Gastrocnemius medialis (tissue), 4 donors: ENCODE measurements around the gene HYAL3. TPM values are rescaled to one million over a fixed set of nuclear protein-coding genes. Genes with fewer than 3 reads are reported as not detected.

ENCODE experiments used
- ATAC-seq, 2 donors: fragments of 150-250 bp; one replicate each; pipeline ENCODE4 v1.9.1; 2016
- DNase-seq, 2 donors: peaks; one replicate each; pipeline ENCODE4 v3.0.0-alpha.2; 2019
- H3K27ac ChIP-seq, 4 donors: fragments of 200-600 bp; sonication (generic); 1 replicate in 1 of 4; 2 replicates in 3 of 4; pipeline ENCODE4 v1.5.1; 2016 to 2018; ENCODE audit warnings: mild to moderate bottlenecking in 2 of 4, moderate library complexity in 1 of 4
- H3K27me3 ChIP-seq, 3 donors: fragments of 200-600 bp; sonication (generic) in 2 of 3; 1 replicate in 1 of 3; 2 replicates in 2 of 3; pipeline versions ENCODE4 v1.5.1 to v1.6.0; 2016 to 2019; ENCODE audit warnings: mild to moderate bottlenecking in 1 of 3, moderate library complexity in 1 of 3
- H3K36me3 ChIP-seq, 2 donors: fragments of 200-600 bp; sonication (generic) in 1 of 2; one replicate each; pipeline ENCODE4 v1.5.1; 2017 to 2018
- H3K4me1 ChIP-seq, 2 donors: fragments of 200-600 bp; sonication (generic) in 1 of 2; one replicate each; pipeline ENCODE4 v1.5.1; 2016 to 2017; ENCODE audit warnings: mild to moderate bottlenecking in 2 of 2
- H3K4me3 ChIP-seq, 4 donors: fragments of 200-600 bp; sonication (generic) in 3 of 4; 1 replicate in 1 of 4; 2 replicates in 3 of 4; pipeline ENCODE4 v1.5.1; 2016 to 2019; ENCODE audit warnings: mild to moderate bottlenecking in 2 of 4
- H3K9me3 ChIP-seq, 3 donors: fragments of 200-600 bp; sonication (generic) in 2 of 3; 1 replicate in 1 of 3; 2 replicates in 2 of 3; pipeline ENCODE4 v1.5.1; 2016 to 2019
- POLR2A ChIP-seq, 2 donors: fragments of 450-650 bp; IDR thresholded peaks; one replicate each; pipeline ENCODE4 v1.6.1; 2017; ENCODE audit warnings: antibody characterized with exemption in 2 of 2, mild to moderate bottlenecking in 2 of 2, moderate library complexity in 2 of 2
- in situ Hi-C, 4 donors: fragments of 200-750 bp; cut with MboI; loops; one replicate each; pipeline versions ENCODE4 v1.15.0 to v1.8.0; 2017; ENCODE audit warnings: low sequenced_read_pairs in 4 of 4
- intact Hi-C: fragments of 100-400 bp; cut with DNase I; formaldehyde crosslinking; loops from one replicate; pipeline ENCODE4 v1.15.1; 2023; ENCODE audit warnings: low total_unique reads
- total RNA-seq, 4 donors: library from RNA; depleted of rRNA; stranded (reverse); fragments of >200 nt; gene quantifications; one replicate each; pipeline versions ENCODE4 v1.1.0 to v1.2.3, GENCODE V29; 2016
- TF ChIP-seq, protein P1 (sequence below), 5 experiments: fragments of 450-650 bp in 3 of 5; fragments of 200-600 bp in 2 of 5; sonication (generic) in 2 of 5; IDR thresholded peaks in 4 of 5; conservative IDR thresholded peaks in 1 of 5; 1 replicate in 4 of 5; 2 replicates in 1 of 5; pipeline ENCODE4 v1.5.1; 2016 to 2019; ENCODE audit warnings: antibody characterized with exemption in 5 of 5, mild to moderate bottlenecking in 3 of 5, moderate library complexity in 3 of 5

Gene HYAL3
- total RNA-seq, 4 donors from 2014 or later = 1.1 to 2.3 (median 1.2) TPM; not detected in 1

DNA sequence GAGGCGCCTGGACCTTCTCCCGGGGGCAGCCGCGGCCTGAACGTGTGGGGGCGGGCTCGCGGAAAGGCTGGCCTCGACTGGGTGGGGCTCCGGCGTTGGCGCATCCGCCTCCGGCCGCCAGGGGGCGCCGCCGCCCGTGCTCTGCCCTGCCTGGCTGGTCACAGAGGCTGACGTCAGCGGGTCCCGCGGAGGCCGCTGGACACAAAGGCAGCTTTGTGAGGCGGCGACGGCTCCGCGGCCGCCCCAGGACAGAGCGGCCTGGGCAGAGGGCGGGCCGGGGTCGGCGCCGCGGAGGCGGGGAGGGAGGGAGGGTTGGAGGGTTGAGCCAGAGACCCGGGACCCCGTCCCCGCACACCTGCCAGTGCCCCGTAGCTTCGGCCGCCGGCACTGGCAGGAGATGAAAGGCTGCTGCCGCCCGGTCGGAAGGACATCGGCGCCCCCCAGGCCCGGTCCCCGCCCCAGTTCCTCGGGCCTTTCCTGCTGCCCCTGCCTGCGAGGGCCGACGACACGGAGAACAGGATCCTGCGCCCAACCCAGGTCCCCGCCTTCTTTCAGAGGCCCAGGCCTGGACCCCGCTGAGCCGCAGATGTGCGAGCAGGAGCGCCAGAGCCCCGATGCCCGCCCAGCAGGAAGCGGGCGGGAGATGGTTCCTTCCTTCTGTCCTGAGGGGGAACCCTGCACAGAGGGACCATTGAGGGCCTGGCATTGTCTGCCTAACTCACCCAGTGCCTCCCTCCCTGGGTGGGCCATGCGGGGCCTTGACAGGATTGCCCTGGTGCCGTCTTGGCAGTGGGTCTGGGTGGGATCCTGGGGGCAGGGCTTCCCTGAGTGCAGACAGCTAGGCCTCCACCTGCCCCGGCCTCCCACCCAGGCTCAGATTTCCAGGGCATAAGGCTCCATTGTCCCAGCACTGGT lies 38.9 kb downstream of the HYAL3 start:
- Histone ChIP-seq H3K4me3 (peak overlapping the region; percentile 72 to 94 (median 81)), H3K27me3 (no peaks in the 10 kb centered on the region), H3K4me1 (peaks cover 31 to 39% of the 10 kb centered on the region in 2 donors), H3K27ac (peak overlapping the region; percentile 96 to 99 (median 98)), H3K9me3 (no peaks in the 10 kb centered on the region), H3K36me3 (peaks cover 0 to 27% of the 10 kb centered on the region in 2 donors)
- ATAC-seq (peak; percentile 91 to 93), DNase-seq (peak; percentile 78 to 88)
- intact Hi-C loops = loop anchor here (1.0 to 2.0 kb wide), 2 partner anchors 13 to 65 kb away; no protein-coding TSS in a partner anchor
- TF ChIP-seq, protein P1, sequence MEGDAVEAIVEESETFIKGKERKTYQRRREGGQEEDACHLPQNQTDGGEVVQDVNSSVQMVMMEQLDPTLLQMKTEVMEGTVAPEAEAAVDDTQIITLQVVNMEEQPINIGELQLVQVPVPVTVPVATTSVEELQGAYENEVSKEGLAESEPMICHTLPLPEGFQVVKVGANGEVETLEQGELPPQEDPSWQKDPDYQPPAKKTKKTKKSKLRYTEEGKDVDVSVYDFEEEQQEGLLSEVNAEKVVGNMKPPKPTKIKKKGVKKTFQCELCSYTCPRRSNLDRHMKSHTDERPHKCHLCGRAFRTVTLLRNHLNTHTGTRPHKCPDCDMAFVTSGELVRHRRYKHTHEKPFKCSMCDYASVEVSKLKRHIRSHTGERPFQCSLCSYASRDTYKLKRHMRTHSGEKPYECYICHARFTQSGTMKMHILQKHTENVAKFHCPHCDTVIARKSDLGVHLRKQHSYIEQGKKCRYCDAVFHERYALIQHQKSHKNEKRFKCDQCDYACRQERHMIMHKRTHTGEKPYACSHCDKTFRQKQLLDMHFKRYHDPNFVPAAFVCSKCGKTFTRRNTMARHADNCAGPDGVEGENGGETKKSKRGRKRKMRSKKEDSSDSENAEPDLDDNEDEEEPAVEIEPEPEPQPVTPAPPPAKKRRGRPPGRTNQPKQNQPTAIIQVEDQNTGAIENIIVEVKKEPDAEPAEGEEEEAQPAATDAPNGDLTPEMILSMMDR (IDR thresholded peaks at IDR 0.05 in 4 of 5, conservative IDR thresholded peaks at IDR 0.05 in 1 of 5) = peak; percentile 89 to 100 (median 100)
- TF ChIP-seq POLR2A (IDR thresholded peaks at IDR 0.05) = peak; percentile 57 to 70
- in situ Hi-C loops = no loop called here

DNA sequence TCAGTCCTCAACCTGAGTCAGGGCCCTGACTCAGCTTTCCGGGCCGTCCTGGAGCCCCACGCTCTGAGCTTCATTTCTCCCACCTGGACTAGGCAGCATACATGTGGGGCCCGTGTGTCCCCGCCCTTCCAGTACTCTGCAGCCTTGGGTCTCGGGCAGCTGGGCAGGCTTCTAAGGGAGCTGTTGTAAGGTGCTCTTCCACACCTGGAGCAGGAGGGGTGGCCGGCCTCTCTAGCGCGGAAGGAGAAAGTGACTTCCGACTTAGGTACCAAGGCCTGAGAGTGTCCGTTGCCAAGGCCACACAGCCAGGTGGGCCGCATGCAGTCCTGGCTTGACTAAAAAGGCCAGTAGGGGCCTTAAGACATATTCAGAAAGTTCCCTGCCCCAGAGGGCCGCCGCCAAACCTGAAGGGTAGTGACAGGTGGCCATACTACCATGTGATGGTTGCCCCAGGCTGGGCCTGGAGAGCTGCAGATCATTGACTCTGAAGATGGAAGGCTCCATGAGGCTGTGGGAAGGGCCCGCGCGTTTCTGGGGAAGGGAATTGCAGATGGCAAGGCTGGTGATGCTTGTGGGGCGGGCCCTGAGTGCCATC lies 39.7 kb downstream of the HYAL3 start:
- TF ChIP-seq POLR2A (IDR thresholded peaks at IDR 0.05) = no peak
- TF ChIP-seq, protein P1 (IDR thresholded peaks at IDR 0.05 in 4 of 5, conservative IDR thresholded peaks at IDR 0.05 in 1 of 5) = no peak
- in situ Hi-C loops (no loop called here), intact Hi-C loops (loop anchor here (1.0 to 2.0 kb wide), 2 partner anchors 14 to 65 kb away; no protein-coding TSS in a partner anchor)
- Histone ChIP-seq H3K36me3 (peaks cover 0 to 27% of the 10 kb centered on the region in 2 donors), H3K4me1 (peaks cover 33 to 38% of the 10 kb centered on the region in 2 donors), H3K27me3 (no peaks in the 10 kb centered on the region), H3K4me3 (peak overlapping the region; percentile 72 to 94 (median 81)), H3K9me3 (no peaks in the 10 kb centered on the region), H3K27ac (peak overlapping the region; percentile 96 to 99 (median 98))
- no peak for DNase-seq
- peak; percentile 24 to 29 for ATAC-seq

DNA sequence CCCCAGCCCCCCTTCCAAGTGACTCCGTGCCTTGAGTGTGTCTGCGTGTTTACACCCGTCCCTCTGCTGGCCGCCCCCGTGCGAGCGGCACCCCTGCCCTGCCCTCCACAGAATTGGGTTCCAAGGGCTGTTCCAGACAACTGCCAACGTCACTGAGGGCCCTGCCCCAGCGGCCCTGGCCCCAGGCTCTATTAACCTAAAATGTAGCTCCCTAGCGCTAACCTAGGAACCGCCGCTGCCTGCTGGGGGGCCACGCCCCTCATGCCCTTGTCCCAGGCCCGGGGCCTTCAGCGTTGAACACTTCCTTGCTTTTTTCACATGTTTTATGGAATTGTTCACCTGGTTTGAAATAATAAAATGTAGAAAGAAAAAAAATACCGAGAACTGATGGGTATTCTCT lies 40.2 kb downstream of the HYAL3 start:
- intact Hi-C loops (no loop called here), in situ Hi-C loops (no loop called here)
- H3K9me3 ChIP-seq = no peaks in the 10 kb centered on the region
- peaks cover 30 to 44% of the 10 kb centered on the region in 2 donors for H3K4me1 ChIP-seq
- TF ChIP-seq POLR2A (IDR thresholded peaks at IDR 0.05) = no peak
- TF ChIP-seq, protein P1 (IDR thresholded peaks at IDR 0.05 in 4 of 5, conservative IDR thresholded peaks at IDR 0.05 in 1 of 5) = no peak
- DNase-seq (no peak), ATAC-seq (no peak)
- peak overlapping the region; percentile 96 to 99 (median 98) for H3K27ac ChIP-seq
- H3K27me3 ChIP-seq = no peaks in the 10 kb centered on the region
- no peak overlapping the region for H3K4me3 ChIP-seq
- peaks cover 0 to 27% of the 10 kb centered on the region in 2 donors for H3K36me3 ChIP-seq

DNA sequence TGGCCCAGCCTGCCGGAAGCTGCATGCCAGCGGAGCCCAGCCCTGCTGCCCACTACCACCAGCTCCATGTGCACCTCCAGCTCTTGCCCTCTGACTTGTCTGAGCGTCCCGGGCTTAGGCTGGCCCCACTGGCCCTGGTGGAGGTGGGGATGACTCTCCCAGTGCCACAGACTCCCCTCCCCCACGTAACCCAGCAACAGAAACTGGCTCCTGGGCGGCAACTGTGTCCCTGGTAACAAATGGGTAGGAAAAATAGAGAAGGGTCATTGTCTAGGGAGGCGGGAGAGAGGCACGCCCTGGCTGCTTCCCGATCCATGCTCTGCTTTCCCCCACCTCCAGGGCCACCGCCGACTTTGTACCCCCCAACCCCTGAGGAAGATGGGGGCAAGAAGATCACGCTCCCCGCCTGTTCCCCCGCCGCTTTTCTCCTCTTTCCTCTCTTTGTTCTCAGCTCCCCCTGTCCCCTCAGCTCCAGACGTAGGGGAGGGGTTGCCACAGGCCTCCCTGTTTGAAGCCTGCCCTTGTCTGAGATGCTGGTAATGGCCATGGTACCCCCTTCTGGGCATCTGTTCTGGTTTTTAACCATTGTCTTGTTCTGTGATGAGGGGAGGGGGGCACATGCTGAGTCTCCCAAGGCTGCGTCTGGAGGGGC lies 41.0 kb downstream of the HYAL3 start:
- intact Hi-C loops = no loop called here
- peaks cover 30 to 49% of the 10 kb centered on the region in 2 donors for H3K4me1 ChIP-seq

More for the DNA sequence above, 41.0 kb downstream of the HYAL3 start:
- TF ChIP-seq, protein P1 (IDR thresholded peaks at IDR 0.05 in 4 of 5, conservative IDR thresholded peaks at IDR 0.05 in 1 of 5) = no peak
- no peak for TF ChIP-seq POLR2A (IDR thresholded peaks at IDR 0.05)
- no peak overlapping the region for H3K4me3 ChIP-seq
- H3K9me3 ChIP-seq = no peaks in the 10 kb centered on the region
- H3K27me3 ChIP-seq = no peaks in the 10 kb centered on the region
- ATAC-seq (no peak), DNase-seq (no peak)
- in situ Hi-C loops = no loop called here
- peaks cover 0 to 31% of the 10 kb centered on the region in 2 donors for H3K36me3 ChIP-seq
- H3K27ac ChIP-seq = peak overlapping the region; percentile 96 to 99 (median 98)
